Thyroid gland (tissue), 4 donors: ENCODE data around the gene LRRK2.

Experiments
- POLR2A ChIP-seq, 2 donors: fragments of 450-650 bp; IDR thresholded peaks; one replicate each; pipeline ENCODE4 v1.6.1; 2017; ENCODE audit warnings: antibody characterized with exemption in 2 of 2, mild to moderate bottlenecking in 2 of 2, moderate library complexity in 1 of 2
- TF ChIP-seq, protein P1 (sequence below), 6 experiments: fragments of 200-600 bp in 3 of 6; fragments of 450-650 bp in 3 of 6; sonication (generic) in 3 of 6; IDR thresholded peaks; one replicate each; pipeline ENCODE4 v1.5.1; 2016 to 2019; ENCODE audit warnings: antibody characterized with exemption in 6 of 6, mild to moderate bottlenecking in 2 of 6, inconsistent platforms in 1 of 6, moderate library complexity in 1 of 6

GRCh38 chr12:40178701-40179100, 46.1 kb upstream of the LRRK2 start:
- TF ChIP-seq, protein P1, sequence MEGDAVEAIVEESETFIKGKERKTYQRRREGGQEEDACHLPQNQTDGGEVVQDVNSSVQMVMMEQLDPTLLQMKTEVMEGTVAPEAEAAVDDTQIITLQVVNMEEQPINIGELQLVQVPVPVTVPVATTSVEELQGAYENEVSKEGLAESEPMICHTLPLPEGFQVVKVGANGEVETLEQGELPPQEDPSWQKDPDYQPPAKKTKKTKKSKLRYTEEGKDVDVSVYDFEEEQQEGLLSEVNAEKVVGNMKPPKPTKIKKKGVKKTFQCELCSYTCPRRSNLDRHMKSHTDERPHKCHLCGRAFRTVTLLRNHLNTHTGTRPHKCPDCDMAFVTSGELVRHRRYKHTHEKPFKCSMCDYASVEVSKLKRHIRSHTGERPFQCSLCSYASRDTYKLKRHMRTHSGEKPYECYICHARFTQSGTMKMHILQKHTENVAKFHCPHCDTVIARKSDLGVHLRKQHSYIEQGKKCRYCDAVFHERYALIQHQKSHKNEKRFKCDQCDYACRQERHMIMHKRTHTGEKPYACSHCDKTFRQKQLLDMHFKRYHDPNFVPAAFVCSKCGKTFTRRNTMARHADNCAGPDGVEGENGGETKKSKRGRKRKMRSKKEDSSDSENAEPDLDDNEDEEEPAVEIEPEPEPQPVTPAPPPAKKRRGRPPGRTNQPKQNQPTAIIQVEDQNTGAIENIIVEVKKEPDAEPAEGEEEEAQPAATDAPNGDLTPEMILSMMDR (IDR thresholded peaks at IDR 0.05), result no peak
- no peak for TF ChIP-seq POLR2A (IDR thresholded peaks at IDR 0.05)
